ENCODE data around the gene PTH1R.

PTH1R gene

DNA sequence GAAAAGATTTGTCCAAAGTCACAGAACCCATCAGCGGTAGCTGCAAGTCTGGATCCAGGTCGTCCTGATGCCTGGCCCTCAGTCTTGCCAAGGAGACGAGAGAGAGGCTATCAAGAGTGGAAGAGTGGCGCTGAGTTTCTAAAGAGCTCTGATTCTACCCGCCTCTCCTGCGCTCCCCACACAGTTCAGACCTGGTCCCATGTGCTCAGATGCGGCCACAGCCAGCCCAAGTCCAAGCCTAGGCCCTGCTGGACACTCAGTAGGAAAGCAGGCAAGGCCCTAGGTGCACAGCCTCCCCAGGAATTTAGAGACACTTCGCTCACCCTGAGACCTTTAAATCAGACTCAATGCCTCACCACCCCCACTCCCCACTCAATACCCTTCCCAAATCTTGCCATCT, 66.7 kb downstream of the PTH1R start:
- DNase-seq (ENCODE audit: low read depth in 4 of 4, low spot score in 1 of 4) = no peak

DNA sequence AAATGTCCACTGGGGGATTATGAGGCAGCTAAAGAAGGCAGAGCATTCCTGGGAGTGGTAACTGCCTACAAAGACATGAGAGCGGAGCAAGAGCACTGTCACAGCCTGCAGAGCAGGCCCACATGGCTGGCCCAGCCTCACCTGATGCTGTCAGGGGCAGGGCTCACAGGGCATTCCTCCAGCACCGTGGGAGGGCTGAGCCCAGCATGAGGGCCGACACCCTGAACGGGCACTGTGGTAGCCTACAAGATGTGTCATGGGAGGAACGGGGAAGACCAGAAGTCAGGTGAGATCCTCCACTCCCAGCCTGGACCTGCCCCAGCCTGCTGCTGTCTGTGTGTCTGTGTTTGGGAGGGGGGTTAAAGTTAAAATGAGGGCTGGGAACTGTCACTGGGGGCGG, 68.9 kb downstream of the PTH1R start:
- no peak for DNase-seq (ENCODE audit: low read depth in 4 of 4, low spot score in 1 of 4)

DNA sequence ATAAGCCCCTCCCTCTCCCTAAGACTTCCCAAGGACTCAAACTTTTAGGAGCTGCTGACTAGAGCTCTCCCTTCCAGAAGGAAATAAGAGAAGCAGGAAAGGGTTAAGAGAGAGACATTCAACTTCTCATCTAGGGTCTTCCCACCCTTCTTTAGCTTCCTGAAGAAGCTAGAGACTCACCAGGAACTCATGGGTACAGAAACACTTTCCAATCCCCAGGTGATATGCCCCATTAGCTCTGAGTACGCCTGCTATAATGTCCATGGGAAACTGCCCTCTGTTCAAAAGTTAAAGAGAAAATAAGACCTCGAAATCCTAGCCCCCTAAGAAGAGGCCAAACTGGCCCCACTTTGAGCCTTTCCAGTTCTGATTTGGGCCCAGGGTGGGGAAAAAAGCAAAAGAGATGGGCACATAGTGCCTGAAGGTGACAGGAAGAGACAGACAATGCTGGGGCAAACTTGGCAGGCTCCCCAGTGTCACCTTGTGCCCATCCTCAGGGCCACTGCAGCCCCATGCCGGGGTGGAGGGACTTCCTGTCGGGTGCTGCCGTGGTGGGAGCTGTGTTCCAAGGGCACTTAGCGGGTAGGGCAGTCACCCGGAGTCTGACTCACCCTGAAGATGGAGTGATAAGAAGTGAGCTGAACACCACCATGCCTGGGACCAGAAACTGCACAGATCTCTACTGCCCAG, 69.5 kb downstream of the PTH1R start:
- DNase-seq (ENCODE audit: low read depth in 4 of 4, low spot score in 1 of 4) = peak in 1 of 4 experiments; percentile 22

DNA sequence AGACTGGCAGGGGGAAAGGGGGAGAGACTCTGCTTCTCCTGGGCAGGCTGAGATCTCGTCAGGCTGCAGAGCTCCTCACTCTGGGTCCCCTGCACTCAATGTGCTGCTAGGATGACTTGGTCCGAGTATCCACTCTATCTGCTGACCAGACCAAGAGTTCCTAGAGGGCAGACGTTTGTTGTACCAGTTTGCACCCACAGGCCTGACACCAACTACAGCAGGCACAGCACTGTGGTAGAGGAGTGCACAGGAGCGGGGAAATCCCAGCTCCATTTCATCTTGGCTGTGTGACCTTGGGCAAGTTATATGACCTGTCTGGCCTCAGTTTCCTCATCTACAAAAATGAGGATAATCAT, 70.0 kb downstream of the PTH1R start:
- no peak for DNase-seq (ENCODE audit: low read depth in 4 of 4, low spot score in 1 of 4)

DNA sequence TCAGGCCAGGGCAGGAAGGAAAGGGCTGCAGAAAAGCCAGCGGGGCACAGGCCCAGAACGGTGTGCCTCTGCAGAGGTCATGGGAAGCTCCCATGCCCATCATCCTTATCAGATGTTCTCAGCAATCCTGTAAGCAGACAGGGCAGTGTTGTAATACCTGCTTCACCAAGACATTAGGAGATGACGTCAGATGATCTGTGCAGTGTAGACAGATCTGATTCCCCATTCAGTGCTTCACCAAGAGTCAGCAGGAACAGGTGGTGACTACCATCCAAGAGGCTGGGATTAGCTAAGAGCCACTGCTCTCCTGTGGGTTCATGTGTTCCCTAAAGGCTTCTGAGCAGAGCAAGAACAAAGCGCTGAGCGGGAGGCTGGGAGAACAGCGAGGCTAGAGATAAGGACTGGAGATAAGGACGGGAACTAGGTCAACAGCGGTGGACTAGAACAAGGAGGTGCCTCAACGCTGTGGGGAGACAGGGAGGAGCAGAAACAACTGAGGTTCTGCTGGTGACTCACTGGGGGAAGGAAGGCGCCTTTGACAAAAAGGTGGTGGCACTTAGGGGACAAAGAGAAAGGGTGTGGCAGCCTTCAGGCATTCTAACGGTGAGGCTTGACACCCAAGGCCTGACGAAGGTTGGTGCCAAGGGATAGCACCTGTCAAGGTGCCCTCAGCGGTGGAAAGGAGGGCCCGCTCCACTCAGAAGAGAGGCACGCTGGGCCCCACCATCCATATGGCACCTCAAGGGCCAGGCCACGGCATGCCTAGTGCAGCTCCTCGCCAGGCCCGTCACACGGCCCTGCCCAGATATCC, 70.7 kb downstream of the PTH1R start:
- peak in 3 of 4 experiments; percentile 32 to 42 (median 38) for DNase-seq (ENCODE audit: low read depth in 4 of 4, low spot score in 1 of 4)

DNA sequence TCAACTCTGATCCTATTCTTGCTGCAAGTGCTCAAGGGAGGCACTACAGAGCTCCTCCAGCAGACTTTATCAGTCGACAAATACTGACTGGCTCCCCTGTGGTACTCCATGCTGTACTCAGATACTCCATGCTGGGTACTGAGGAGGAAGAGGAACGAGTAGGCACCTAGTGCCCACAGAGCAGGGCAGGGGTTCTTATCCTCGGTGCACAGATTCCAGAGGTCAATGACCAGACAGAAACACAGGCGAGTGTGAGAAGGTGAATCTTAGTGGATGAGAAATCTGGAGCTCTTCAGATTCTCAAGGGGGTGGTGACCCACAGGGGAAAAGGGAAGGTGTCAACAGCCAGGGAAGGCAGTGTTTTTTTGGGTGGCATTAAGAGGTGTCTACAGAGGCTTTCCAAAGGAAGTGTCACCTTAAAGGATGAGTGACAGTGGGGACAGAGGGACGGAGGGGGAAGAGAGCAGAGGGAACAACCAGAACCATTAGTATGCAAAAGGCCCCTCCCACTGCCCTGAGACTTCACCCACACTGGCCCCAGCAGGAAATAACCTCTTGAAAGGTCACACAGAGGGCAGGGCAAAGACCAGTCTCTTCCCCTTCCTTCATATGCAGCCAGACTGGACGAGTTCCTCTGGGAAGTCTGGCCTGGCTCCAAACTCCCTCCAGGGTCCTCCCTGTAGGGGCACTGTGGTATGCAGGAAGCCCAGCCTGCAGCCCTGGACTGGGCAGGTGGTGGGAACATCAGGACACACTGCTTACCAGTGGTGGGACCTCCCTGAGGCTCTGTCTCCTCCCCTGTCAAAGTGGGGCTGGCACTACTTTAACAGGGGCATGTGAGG, 71.5 kb downstream of the PTH1R start:
- DNase-seq (ENCODE audit: low read depth in 4 of 4, low spot score in 1 of 4) = no peak

DNA sequence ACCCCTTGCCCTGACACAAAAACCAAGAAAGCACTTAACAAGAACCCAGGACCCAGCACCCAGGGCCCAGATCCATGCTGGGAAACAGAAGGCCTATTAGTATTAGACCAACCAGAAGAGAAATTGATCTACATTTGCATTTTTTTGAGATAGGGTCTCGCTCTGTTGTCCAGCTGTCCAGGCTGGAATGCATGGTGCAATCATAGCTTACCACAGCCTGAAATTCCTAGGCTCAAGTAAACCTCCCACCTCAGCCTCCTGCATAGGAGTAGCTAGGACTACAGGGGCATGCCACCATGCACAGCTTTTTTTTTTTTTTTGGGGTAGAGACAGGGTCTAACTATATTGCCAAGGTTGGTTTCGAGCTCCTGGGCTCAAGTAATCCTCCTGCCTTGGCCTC, 72.7 kb downstream of the PTH1R start:
- no peak for DNase-seq (ENCODE audit: low read depth in 4 of 4, low spot score in 1 of 4)

DNA sequence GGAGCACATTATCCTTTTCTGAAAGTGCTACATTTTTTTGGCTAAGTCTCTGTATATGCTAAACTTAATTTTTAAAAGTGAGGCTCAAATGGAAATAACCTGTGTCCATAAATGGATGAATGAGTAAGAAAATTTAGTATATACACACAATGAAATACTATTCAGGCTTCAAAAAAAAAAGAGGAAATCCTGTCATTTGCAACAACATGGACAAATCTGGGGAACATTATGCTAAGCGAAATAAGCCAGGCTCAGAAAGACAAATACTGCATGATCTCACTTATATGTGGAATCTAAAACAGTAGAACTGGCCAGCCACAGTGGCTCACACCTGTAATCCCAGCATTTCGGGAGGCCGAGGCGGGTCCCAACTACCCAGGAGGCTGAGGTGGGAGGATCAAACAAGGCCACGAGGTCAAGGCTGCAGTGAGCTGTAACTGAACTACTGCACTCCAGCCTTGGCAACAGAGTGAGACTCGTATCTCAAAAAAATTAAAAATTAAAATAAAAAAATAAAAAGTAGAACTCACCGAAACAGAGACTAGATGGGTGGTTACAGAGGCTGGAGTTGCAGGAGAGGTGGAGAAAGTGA, 73.2 kb downstream of the PTH1R start:
- DNase-seq (ENCODE audit: low read depth in 4 of 4, low spot score in 1 of 4) = no peak

DNA sequence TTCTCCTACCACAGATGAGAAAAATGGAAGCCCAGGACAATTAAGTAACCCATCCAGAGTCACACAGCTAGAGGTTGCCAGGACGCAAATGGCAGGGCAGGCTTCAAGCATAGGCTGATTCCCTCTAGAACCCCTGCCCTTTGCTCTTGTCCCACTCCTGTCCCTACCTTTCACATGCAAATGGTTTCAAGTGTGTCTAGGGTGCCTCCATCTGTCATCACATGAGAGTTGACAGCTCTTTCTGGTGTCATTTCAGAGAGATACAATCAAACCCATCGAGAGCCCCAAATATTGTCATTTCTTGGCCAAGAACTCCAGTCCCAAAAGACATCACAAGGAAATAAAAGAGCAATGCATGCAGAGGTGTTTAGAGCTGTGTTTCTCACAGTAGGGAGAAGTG, 75.3 kb downstream of the PTH1R start:
- no peak for DNase-seq (ENCODE audit: low read depth in 4 of 4, low spot score in 1 of 4)
